Measurements from ENCODE around the gene TPPP2.

GRCh38 chr14:20989471-20989786 is 40.6 kb upstream of the TPPP2 start:
- no peak for TF ChIP-seq RXRA (IDR thresholded peaks at IDR 0.05)
- TF ChIP-seq ATF3 (IDR thresholded peaks at IDR 0.05) = no peak
- no peak for TF ChIP-seq CTCF (IDR thresholded peaks at IDR 0.05; ENCODE audit: low read depth, low read length, missing input control)
- no peak for TF ChIP-seq MAX (IDR thresholded peaks at IDR 0.05)

All from liver (tissue), 3 donors.